ENCODE data around the gene MYL3.

The MYL3 gene

GRCh38 chr3:46883054-46883829 lies 20.0 kb upstream of the MYL3 start:
- H3K4me3 ChIP-seq (ENCODE audit: extremely low read depth, insufficient read depth, low read length, poor library complexity, severe bottlenecking): peak overlapping the region; percentile 54
- no peak overlapping the region for H3K27ac ChIP-seq (ENCODE audit: low read depth, low read length, severe bottlenecking)
- peaks cover 26% of the 10 kb centered on the region for H3K4me1 ChIP-seq (ENCODE audit: control insufficient read depth, insufficient read depth, low read length, poor library complexity, severe bottlenecking)
- WGBS, 2 experiments (ENCODE audit: insufficient coverage in 2 of 2): 1% methylated on average over 38 to 45 of the region's 78 CpGs
- no peaks in the 10 kb centered on the region for H3K36me3 ChIP-seq (ENCODE audit: control insufficient read depth, insufficient read depth, low read length)
- no peaks in the 10 kb centered on the region for H3K9me3 ChIP-seq (ENCODE audit: control insufficient read depth, low read length)

DNA sequence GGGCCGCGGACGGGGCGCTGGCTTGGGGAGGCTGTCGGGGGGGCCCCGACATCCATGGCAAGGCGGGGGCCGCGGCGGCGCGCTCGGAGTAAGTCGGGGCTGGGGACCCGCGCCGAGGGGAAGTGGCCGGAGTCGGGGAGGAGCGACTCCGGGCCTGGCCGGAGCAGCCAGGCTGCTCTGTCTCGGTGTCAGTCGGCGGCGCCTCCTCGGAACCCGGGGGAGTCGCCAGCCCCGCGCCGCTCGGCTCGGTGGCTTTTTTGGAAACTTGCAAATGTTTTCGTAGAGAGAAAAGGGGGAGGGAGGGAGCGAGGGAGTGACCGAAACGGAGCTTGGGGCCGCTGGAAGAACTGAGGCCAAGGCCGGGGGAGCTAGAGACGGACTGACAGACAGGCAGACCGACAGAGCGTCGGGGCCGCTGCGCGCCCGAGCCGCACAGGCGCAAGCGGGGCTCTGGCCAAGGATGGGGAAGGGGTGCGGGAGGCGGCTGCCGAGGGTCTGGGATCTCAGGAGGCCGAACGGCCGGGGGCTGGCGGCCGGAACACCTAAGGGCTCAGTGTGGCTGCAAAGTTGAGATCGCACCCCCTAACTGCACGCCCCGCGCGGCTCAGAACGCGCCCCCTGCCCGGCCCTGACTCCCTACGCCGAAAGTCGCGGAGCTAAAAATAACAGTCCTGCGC lies 19.3 kb upstream of the MYL3 start:
- Histone ChIP-seq H3K4me3 (ENCODE audit: extremely low read depth, insufficient read depth, low read length, poor library complexity, severe bottlenecking) (peak overlapping the region; percentile 54), H3K27ac (ENCODE audit: low read depth, low read length, severe bottlenecking) (no peak overlapping the region), H3K9me3 (ENCODE audit: control insufficient read depth, low read length) (no peaks in the 10 kb centered on the region), H3K36me3 (ENCODE audit: control insufficient read depth, insufficient read depth, low read length) (no peaks in the 10 kb centered on the region), H3K4me1 (ENCODE audit: control insufficient read depth, insufficient read depth, low read length, poor library complexity, severe bottlenecking) (peaks cover 32% of the 10 kb centered on the region)
- WGBS, 2 experiments (ENCODE audit: insufficient coverage in 2 of 2): 0 to 1% methylated on average over 55 to 61 of the region's 72 CpGs

DNA sequence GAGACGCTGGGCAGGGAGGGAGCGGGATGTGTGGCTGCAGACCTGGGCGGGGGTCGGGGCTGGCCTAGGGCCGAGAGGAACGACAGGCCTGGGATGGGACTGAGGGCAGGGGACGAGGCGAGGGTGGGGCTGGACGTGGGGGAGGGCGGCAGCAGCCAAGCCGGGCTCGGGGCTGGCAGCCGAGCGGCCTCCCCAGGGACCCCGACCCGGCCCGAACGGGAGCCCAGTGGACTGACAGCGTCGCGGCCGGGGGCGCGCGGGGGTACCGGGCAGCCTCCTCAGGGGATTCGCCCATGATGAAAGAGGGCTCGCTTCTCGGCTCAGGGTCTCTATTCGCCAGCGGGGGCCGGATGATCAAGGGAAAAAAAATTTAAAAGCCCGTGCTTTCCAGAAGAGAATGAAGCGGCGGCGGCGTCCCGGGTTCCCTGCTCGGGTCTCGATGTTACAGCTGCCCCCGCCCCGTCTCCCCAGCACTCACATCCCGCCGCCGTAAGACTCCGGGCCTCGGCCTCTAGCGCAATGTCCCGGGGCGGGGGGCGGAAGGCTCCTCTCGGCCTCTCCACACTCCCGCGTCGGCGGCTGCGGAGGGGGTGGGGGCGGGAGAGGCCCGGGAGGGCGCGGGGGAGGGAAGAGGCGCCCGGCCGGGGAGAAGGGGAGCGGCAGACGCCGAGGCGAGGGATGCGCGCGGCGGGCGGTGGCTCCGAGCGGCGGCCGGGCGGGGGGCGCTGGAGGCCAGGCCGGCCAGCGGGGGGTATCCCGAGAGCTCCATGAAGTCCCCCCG lies 18.5 kb upstream of the MYL3 start:
- peak overlapping the region; percentile 54 for H3K4me3 ChIP-seq (ENCODE audit: extremely low read depth, insufficient read depth, low read length, poor library complexity, severe bottlenecking)
- 0 to 1% methylated on average over 42 to 55 of the region's 83 CpGs for WGBS, 2 experiments (ENCODE audit: insufficient coverage in 2 of 2)
- peaks cover 39% of the 10 kb centered on the region for H3K4me1 ChIP-seq (ENCODE audit: control insufficient read depth, insufficient read depth, low read length, poor library complexity, severe bottlenecking)
- H3K36me3 ChIP-seq (ENCODE audit: control insufficient read depth, insufficient read depth, low read length): no peaks in the 10 kb centered on the region
- H3K9me3 ChIP-seq (ENCODE audit: control insufficient read depth, low read length): no peaks in the 10 kb centered on the region
- H3K27ac ChIP-seq (ENCODE audit: low read depth, low read length, severe bottlenecking): no peak overlapping the region

DNA sequence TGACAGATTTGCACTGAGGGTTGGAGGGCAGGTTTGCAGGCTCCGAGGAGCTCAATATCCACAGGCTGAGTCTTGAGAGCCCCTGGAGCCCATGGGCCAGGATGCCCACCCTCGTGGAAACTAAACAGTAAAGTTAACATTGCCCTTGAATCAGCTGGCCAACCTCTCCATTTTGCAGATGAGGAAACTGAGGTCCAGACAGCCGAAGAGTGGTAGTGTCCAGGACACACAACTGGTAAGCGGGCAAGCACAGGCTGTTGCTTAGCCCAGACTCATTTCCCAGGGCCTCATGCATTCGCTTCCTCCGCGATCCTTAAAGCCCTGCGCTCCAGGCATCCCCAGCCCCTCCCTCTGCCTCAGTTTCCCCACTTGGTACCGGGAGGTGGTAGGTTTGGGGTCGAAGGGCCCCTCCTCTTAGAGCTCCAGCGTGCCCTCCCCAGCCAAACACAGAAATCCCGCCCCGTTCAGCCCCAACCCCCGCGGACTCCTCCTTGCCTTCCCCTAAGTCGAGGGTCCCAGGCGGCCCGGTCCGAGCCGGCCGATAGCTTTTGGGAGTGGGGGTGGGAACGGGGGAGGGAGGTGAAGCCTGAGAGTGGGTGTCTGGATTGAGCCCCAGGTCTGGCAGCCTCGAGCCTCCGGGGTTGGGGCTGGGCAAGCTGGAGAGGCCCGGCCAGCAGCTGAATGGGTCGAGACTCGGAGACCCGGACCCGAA lies 17.8 kb upstream of the MYL3 start:
- Histone ChIP-seq H3K27ac (ENCODE audit: low read depth, low read length, severe bottlenecking) (no peak overlapping the region), H3K9me3 (ENCODE audit: control insufficient read depth, low read length) (no peaks in the 10 kb centered on the region), H3K4me3 (ENCODE audit: extremely low read depth, insufficient read depth, low read length, poor library complexity, severe bottlenecking) (peak overlapping the region; percentile 54), H3K4me1 (ENCODE audit: control insufficient read depth, insufficient read depth, low read length, poor library complexity, severe bottlenecking) (peaks cover 45% of the 10 kb centered on the region), H3K36me3 (ENCODE audit: control insufficient read depth, insufficient read depth, low read length) (no peaks in the 10 kb centered on the region)
- WGBS, 2 experiments (ENCODE audit: insufficient coverage in 2 of 2): 22% methylated on average over 13 to 21 of the region's 29 CpGs

- H3K4me3 ChIP-seq (ENCODE audit: extremely low read depth, insufficient read depth, low read length, poor library complexity, severe bottlenecking): no peak overlapping the region
- H3K9me3 ChIP-seq (ENCODE audit: control insufficient read depth, low read length): no peaks in the 10 kb centered on the region
- peak overlapping the region; percentile 81 for H3K27ac ChIP-seq (ENCODE audit: low read depth, low read length, severe bottlenecking)
- no peaks in the 10 kb centered on the region for H3K36me3 ChIP-seq (ENCODE audit: control insufficient read depth, insufficient read depth, low read length)
- H3K4me1 ChIP-seq (ENCODE audit: control insufficient read depth, insufficient read depth, low read length, poor library complexity, severe bottlenecking): peaks cover 44% of the 10 kb centered on the region
- WGBS, 2 experiments (ENCODE audit: insufficient coverage in 2 of 2): 83% methylated on average over 1 of the region's 2 CpGs; no CpG with 5 or more reads in 1 of the 2 experiments
Observed at GRCh38 chr3:46878781-46879436, 15.7 kb upstream of the MYL3 start.

DNA sequence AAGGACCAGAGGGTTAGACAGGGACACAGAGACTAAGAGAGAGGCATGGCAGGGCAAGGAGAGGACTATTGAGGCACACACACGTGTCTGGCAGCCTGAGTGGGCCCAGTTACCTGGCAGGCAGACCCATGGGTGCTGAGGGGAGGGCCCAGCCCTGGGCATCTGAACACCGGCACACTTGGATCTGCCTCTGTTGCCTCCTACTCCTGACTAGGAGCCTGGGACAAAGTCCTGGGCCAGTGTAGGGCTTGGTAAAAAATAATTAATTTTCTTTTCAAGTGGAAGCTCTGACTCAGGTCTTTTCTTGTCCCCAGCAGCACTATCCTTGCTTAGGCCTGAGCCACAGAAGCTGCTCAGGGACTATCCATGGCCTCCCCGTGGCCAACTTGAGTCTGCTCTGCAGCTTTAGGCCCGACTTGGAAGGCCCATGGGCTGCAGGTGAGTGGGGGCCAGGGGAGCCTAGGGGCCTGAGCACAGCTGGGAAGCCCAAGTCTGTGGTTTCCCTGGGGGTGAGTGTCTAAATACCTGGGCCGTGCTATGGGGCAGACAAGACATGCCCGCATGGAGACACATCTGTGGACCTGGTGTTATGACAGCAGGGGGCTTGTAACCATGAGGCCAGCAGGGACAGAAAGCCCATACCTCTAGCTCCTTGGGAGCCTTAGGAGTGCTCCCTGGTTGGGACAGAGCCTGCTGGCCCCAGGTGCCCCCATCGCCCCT lies 14.3 kb upstream of the MYL3 start, which contains the start of gene PTH1R:
PTH1R (plus strand) TSS at position 316 of the 720 bp plus-strand sequence. CDS start 5,839 bp downstream, outside the sequence.
- Histone ChIP-seq H3K4me3 (ENCODE audit: extremely low read depth, insufficient read depth, low read length, poor library complexity, severe bottlenecking) (no peak within 1 kb of the TSS), H3K27ac (ENCODE audit: low read depth, low read length, severe bottlenecking) (peak within 1 kb of the TSS; percentile 81), H3K4me1 (ENCODE audit: control insufficient read depth, insufficient read depth, low read length, poor library complexity, severe bottlenecking) (peaks cover 47% of the 10 kb centered on the region), H3K9me3 (ENCODE audit: control insufficient read depth, low read length) (no peaks in the 10 kb centered on the region), H3K36me3 (ENCODE audit: control insufficient read depth, insufficient read depth, low read length) (no peaks in the 10 kb centered on the region)
- 82 to 86% methylated on average over 6 of the region's 7 CpGs for WGBS, 2 experiments (ENCODE audit: insufficient coverage in 2 of 2)

GRCh38 chr3:46876313-46877300 lies 13.4 kb upstream of the MYL3 start:
- H3K4me3 ChIP-seq (ENCODE audit: extremely low read depth, insufficient read depth, low read length, poor library complexity, severe bottlenecking): no peak overlapping the region
- peaks cover 48% of the 10 kb centered on the region for H3K4me1 ChIP-seq (ENCODE audit: control insufficient read depth, insufficient read depth, low read length, poor library complexity, severe bottlenecking)
- peak overlapping the region; percentile 78 for H3K27ac ChIP-seq (ENCODE audit: low read depth, low read length, severe bottlenecking)
- H3K36me3 ChIP-seq (ENCODE audit: control insufficient read depth, insufficient read depth, low read length): no peaks in the 10 kb centered on the region
- H3K9me3 ChIP-seq (ENCODE audit: control insufficient read depth, low read length): no peaks in the 10 kb centered on the region
- 82 to 86% methylated on average over 5 to 6 of the region's 10 CpGs for WGBS, 2 experiments (ENCODE audit: insufficient coverage in 2 of 2)

GRCh38 chr3:46875560-46875959 lies 12.3 kb upstream of the MYL3 start:
- Histone ChIP-seq H3K36me3 (ENCODE audit: control insufficient read depth, insufficient read depth, low read length) (no peaks in the 10 kb centered on the region), H3K4me3 (ENCODE audit: extremely low read depth, insufficient read depth, low read length, poor library complexity, severe bottlenecking) (no peak overlapping the region), H3K27ac (ENCODE audit: low read depth, low read length, severe bottlenecking) (no peak overlapping the region), H3K9me3 (ENCODE audit: control insufficient read depth, low read length) (no peaks in the 10 kb centered on the region), H3K4me1 (ENCODE audit: control insufficient read depth, insufficient read depth, low read length, poor library complexity, severe bottlenecking) (peaks cover 48% of the 10 kb centered on the region)
- 92 to 96% methylated on average over 4 to 7 of the region's 9 CpGs for WGBS, 2 experiments (ENCODE audit: insufficient coverage in 2 of 2)

DNA sequence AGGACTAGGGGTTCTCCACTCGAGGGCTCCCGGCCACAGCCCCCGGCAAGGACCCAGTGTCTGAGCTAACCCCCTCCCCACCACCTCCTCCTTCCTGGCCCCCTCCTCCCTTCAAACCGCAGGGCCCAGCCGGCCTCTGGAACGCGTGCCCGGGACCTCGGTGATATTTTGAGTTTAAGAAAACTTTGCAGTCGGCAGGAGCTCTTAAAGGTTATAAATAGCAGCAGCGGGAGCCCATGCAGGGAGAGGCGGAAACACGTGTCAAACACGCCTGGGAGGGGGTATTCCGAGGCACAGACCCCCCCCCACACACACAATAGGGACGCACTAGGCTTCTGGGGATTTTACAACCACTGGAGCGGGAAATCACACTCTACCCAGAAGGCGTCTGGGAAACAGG lies 11.2 kb upstream of the MYL3 start:
- H3K9me3 ChIP-seq (ENCODE audit: control insufficient read depth, low read length): no peaks in the 10 kb centered on the region
- no peak overlapping the region for H3K27ac ChIP-seq (ENCODE audit: low read depth, low read length, severe bottlenecking)
- no peak overlapping the region for H3K4me3 ChIP-seq (ENCODE audit: extremely low read depth, insufficient read depth, low read length, poor library complexity, severe bottlenecking)
- 60 to 74% methylated on average over 1 to 5 of the region's 18 CpGs for WGBS, 2 experiments (ENCODE audit: insufficient coverage in 2 of 2)
- H3K4me1 ChIP-seq (ENCODE audit: control insufficient read depth, insufficient read depth, low read length, poor library complexity, severe bottlenecking): peaks cover 41% of the 10 kb centered on the region
- H3K36me3 ChIP-seq (ENCODE audit: control insufficient read depth, insufficient read depth, low read length): no peaks in the 10 kb centered on the region
